A549 (cell line): ENCODE measurements around the gene AUTS2. TPM values are rescaled to one million over a fixed set of nuclear protein-coding genes. Genes with fewer than 3 reads are reported as not detected.

Experiments used
- ATAC-seq, 2 experiments: fragments of 200-7000 bp in 1 of 2; fragments of >200 bp in 1 of 2; cut with Nextera tagmentation in 1 of 2; cut with Tn5 transposase in 1 of 2; 3 replicates each; pipeline versions ENCODE4 v1.8.0 to v1.9.1; 2018 to 2020; ENCODE audit warnings: mild to moderate bottlenecking in 1 of 2, moderate library complexity in 1 of 2
- CTCF ChIA-PET: fragments of 300-600 bp; sonication (Branson Sonifier 250); formaldehyde crosslinking; extraction: SDS; loops from one replicate; lab custom pipeline; 2021; ENCODE audit warnings: antibody characterized with exemption, inconsistent platforms; lab: Yijun Ruan, JAX
- POLR2A ChIA-PET: fragments of 350-600 bp; formaldehyde crosslinking; extraction: SDS; loops from one replicate; lab custom pipeline; 2021; ENCODE audit warnings: antibody characterized with exemption, inconsistent platforms; lab: Yijun Ruan, JAX
- DNase-seq, 2 experiments: peaks; one replicate each; pipeline versions ENCODE4 v3.0.0 to v3.0.0-alpha.2; 2011 to 2016; ENCODE audit warnings: low read depth in 1 of 2, low spot score in 1 of 2
- FAIRE-seq: peaks from 2 replicates; lab custom pipeline; 2011; peaks lifted over from hg19 to GRCh38; lab: Jason Lieb, UNC
- H3K27ac ChIP-seq, 2 experiments: fragments of >200 bp; sonication (Bioruptor Twin); formaldehyde crosslinking; 3 replicates each; pipeline ENCODE4 v1.5.1; 2016 to 2017
- H3K4me1 ChIP-seq: fragments of >200 bp; sonication (Bioruptor Twin); formaldehyde crosslinking; 3 replicates; pipeline ENCODE4 v1.6.1; 2016
- H3K4me2 ChIP-seq: fragments of >200 bp; sonication (Bioruptor Twin); formaldehyde crosslinking; 3 replicates; pipeline ENCODE4 v1.6.1; 2016
- H3K4me3 ChIP-seq: fragments of >200 bp; sonication (Bioruptor Twin); formaldehyde crosslinking; 3 replicates; pipeline ENCODE4 v1.5.1; 2016
- H3K9me3 ChIP-seq: fragments of >200 bp; sonication (Bioruptor Twin); formaldehyde crosslinking; 3 replicates; pipeline ENCODE4 v1.6.1; 2016
- BHLHE40 ChIP-seq: IDR thresholded peaks from 2 replicates; pipeline ENCODE4 v1.6.1; 2012; ENCODE audit warnings: low read depth, low read length, inconsistent platforms
- CEBPB ChIP-seq, 2 experiments: fragments of >200 bp in 1 of 2; sonication (Bioruptor Twin) in 1 of 2; formaldehyde crosslinking in 1 of 2; IDR thresholded peaks; 2 replicates each; pipeline ENCODE4 v1.6.1; 2012 to 2016
- EHMT2 ChIP-seq: fragments of 200-600 bp; sonication (generic); IDR thresholded peaks from 2 replicates; pipeline ENCODE4 v1.6.1; 2016; ENCODE audit warnings: antibody characterized with exemption, low read depth, mild to moderate bottlenecking, moderate library complexity
- FOSB ChIP-seq: fragments of 250-450 bp; sonication (Bioruptor Pico); IDR thresholded peaks from 2 replicates; pipeline ENCODE4 v1.5.0; 2020; ENCODE audit warnings: mild to moderate bottlenecking, moderate library complexity
- FOXS1 ChIP-seq: fragments of 250-450 bp; sonication (Bioruptor Pico); IDR thresholded peaks from 2 replicates; pipeline ENCODE4 v1.5.0; 2020; ENCODE audit warnings: mild to moderate bottlenecking, moderate library complexity
- HEYL ChIP-seq: fragments of 250-450 bp; sonication (Bioruptor Pico); IDR thresholded peaks from 2 replicates; pipeline ENCODE4 v1.8.0; 2021; ENCODE audit warnings: mild to moderate bottlenecking, moderate library complexity
- HOXB5 ChIP-seq: fragments of 250-450 bp; sonication (Bioruptor Pico); IDR thresholded peaks from 2 replicates; pipeline ENCODE4 v1.5.0; 2020; ENCODE audit warnings: mild to moderate bottlenecking, moderate library complexity
- JUNB ChIP-seq: fragments of >200 bp; sonication (Bioruptor Twin); formaldehyde crosslinking; IDR thresholded peaks from 2 replicates; pipeline ENCODE4 v1.6.1; 2016
- KDM5A ChIP-seq: fragments of 200-600 bp; sonication (generic); IDR thresholded peaks from 2 replicates; pipeline ENCODE4 v1.6.1; 2016; ENCODE audit warnings: antibody characterized with exemption, mild to moderate bottlenecking
- MYC ChIP-seq: IDR thresholded peaks from 2 replicates; pipeline ENCODE4 v1.6.1; 2012; ENCODE audit warnings: mild to moderate bottlenecking, inconsistent platforms, low read length, improper control_type of control experiment, borderline replicate concordance
- NR3C1 ChIP-seq: fragments of >200 bp; sonication (Bioruptor Twin); formaldehyde crosslinking; IDR thresholded peaks from 3 replicates; pipeline ENCODE4 v1.6.1; 2017
- RAD21 ChIP-seq, 2 experiments: fragments of >200 bp in 1 of 2; sonication (Bioruptor Twin) in 1 of 2; formaldehyde crosslinking in 1 of 2; IDR thresholded peaks in 1 of 2; conservative IDR thresholded peaks in 1 of 2; 2 replicates in 1 of 2; 3 replicates in 1 of 2; pipeline ENCODE4 v1.6.1; 2012 to 2018; ENCODE audit warnings: inconsistent platforms in 1 of 2
- RARB ChIP-seq: fragments of 250-450 bp; sonication (Bioruptor Pico); IDR thresholded peaks from 2 replicates; pipeline ENCODE4 v1.8.0; 2021; ENCODE audit warnings: mild to moderate bottlenecking, moderate library complexity
- SREBF2 ChIP-seq: fragments of 450-650 bp; IDR thresholded peaks from 2 replicates; pipeline ENCODE4 v1.6.1; 2014; ENCODE audit warnings: mild to moderate bottlenecking, moderate library complexity
- WGBS: methylation state at CpG from one replicate; pipeline ENCODE4 v1.1.6; 2017; ENCODE audit errors: missing lambda C conversion rate; 5-methylcytosine and 5-hydroxymethylcytosine counted together
- polyA plus RNA-seq, 4 experiments: library from polyadenylated mRNA; depleted of rRNA in 3 of 4; stranded (reverse); fragments of >200 nt; fragmentation: RNase III in 1 of 4; extraction: RNeasy Plus Mini Kit Qiagen cat#74134 plus additional on column Dnase treatment in 1 of 4; gene quantifications; 2 replicates in 3 of 4; 3 replicates in 1 of 4; pipeline ENCODE4 v1.2.3, GENCODE V29; 2011 to 2017
- TF ChIP-seq, protein P1 (sequence below): fragments of 150-350 bp; IDR thresholded peaks from 2 replicates; pipeline ENCODE4 v1.6.1; 2014; ENCODE audit warnings: low read depth, mild to moderate bottlenecking, low read length
- TF ChIP-seq, protein P2 (sequence below): fragments of 250-450 bp; sonication (Bioruptor Pico); IDR thresholded peaks from 2 replicates; pipeline ENCODE4 v1.5.0; 2021; ENCODE audit warnings: mild to moderate bottlenecking, moderate library complexity, borderline replicate concordance
- TF ChIP-seq, protein P3 (sequence below): fragments of 200-600 bp; sonication (generic); IDR thresholded peaks from 2 replicates; pipeline ENCODE4 v1.6.1; 2016; ENCODE audit warnings: antibody characterized with exemption, mild to moderate bottlenecking, moderate library complexity
- TF ChIP-seq, protein P4 (sequence below): fragments of >200 bp; sonication (Bioruptor Twin); formaldehyde crosslinking; IDR thresholded peaks from 3 replicates; pipeline ENCODE4 v1.6.1; 2016
- TF ChIP-seq, protein P5 (sequence below): IDR thresholded peaks from 2 replicates; pipeline ENCODE4 v1.6.1; 2012; ENCODE audit warnings: low read depth, borderline replicate concordance

The AUTS2 gene
- polyA plus RNA-seq, 2 of the 4 experiments (the other 2 are of a cell fraction): 1.6 to 3.6 TPM

DNA sequence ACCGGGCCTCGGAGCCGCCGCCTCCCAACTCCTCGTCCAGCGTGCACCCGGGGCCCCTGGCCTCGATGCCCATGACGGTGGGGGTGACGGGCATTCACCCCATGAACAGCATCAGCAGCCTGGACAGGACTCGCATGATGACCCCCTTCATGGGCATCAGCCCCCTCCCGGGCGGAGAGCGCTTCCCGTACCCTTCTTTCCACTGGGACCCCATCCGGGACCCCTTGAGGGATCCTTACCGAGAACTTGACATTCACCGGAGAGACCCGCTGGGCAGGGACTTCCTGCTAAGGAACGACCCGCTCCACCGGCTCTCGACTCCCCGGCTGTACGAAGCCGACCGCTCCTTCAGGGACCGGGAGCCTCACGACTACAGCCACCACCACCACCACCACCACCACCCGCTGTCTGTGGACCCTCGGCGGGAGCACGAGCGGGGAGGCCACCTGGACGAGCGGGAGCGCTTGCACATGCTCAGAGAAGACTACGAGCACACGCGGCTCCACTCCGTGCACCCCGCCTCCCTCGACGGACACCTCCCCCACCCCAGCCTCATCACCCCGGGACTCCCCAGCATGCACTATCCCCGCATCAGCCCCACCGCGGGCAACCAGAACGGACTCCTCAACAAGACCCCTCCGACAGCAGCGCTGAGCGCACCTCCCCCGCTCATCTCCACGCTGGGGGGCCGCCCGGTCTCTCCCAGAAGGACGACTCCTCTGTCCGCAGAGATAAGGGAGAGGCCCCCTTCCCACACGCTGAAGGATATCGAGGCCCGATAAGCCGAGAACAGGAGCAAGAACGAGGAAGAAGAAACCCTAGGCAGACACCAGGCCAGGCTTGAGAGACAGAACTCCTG, 1192.2 kb downstream of the AUTS2 start:
- ChIA-PET POLR2A (no interaction called here), CTCF (no interaction called here)
- no peaks in the 10 kb centered on the region for H3K9me3 ChIP-seq
- WGBS: 87% methylated on average over 38 of the region's 63 CpGs
- no peaks in the 10 kb centered on the region for H3K4me1 ChIP-seq
- no peak for FAIRE-seq
- no peak for ATAC-seq
- no peak overlapping the region for H3K4me2 ChIP-seq
- TF ChIP-seq FOSB (CRISPR knock-in tag) (no peak), CEBPB (IDR thresholded peaks at IDR 0.05) (no peak), MYC (no peak), EHMT2 (no peak)
- TF ChIP-seq, protein P1, sequence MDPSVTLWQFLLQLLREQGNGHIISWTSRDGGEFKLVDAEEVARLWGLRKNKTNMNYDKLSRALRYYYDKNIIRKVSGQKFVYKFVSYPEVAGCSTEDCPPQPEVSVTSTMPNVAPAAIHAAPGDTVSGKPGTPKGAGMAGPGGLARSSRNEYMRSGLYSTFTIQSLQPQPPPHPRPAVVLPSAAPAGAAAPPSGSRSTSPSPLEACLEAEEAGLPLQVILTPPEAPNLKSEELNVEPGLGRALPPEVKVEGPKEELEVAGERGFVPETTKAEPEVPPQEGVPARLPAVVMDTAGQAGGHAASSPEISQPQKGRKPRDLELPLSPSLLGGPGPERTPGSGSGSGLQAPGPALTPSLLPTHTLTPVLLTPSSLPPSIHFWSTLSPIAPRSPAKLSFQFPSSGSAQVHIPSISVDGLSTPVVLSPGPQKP: no peak
- no peak overlapping the region for H3K4me3 ChIP-seq
- no peak overlapping the region for H3K27ac ChIP-seq
- no peak for DNase-seq

DNA sequence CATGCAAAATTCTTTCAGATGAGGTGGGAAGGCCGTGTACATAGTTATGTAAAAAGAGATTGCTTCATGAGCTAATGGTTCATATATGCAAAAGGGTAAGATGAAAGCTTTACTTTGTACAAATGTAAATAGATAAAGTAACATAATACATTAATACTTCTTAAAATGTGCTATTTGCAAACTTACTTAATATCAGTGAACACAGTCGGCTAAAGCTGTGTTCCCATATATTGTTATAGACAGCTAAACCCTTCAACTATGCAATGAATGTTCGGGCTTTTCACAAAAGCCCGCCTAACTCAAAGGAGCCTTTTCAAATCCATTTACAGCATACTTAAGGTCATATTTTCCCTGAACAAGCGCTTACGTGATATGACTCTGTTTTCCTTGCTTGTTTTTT, 1193.1 kb downstream of the AUTS2 start:
- Histone ChIP-seq H3K4me3 (no peak overlapping the region), H3K9me3 (no peaks in the 10 kb centered on the region), H3K27ac (no peak overlapping the region), H3K4me2 (no peak overlapping the region), H3K4me1 (no peaks in the 10 kb centered on the region)
- ChIA-PET POLR2A (no interaction called here), CTCF (no interaction called here)
- DNase-seq (no peak), FAIRE-seq (no peak), ATAC-seq (no peak)
- TF ChIP-seq JUNB: no peak
- TF ChIP-seq RARB (CRISPR knock-in tag): no peak
- no peak for TF ChIP-seq FOXS1
- TF ChIP-seq KDM5A: no peak
- TF ChIP-seq, protein P2, sequence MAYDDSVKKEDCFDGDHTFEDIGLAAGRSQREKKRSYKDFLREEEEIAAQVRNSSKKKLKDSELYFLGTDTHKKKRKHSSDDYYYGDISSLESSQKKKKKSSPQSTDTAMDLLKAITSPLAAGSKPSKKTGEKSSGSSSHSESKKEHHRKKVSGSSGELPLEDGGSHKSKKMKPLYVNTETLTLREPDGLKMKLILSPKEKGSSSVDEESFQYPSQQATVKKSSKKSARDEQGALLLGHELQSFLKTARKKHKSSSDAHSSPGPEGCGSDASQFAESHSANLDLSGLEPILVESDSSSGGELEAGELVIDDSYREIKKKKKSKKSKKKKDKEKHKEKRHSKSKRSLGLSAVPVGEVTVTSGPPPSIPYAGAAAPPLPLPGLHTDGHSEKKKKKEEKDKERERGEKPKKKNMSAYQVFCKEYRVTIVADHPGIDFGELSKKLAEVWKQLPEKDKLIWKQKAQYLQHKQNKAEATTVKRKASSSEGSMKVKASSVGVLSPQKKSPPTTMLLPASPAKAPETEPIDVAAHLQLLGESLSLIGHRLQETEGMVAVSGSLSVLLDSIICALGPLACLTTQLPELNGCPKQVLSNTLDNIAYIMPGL (CRISPR knock-in tag): no peak
- TF ChIP-seq, protein P3, sequence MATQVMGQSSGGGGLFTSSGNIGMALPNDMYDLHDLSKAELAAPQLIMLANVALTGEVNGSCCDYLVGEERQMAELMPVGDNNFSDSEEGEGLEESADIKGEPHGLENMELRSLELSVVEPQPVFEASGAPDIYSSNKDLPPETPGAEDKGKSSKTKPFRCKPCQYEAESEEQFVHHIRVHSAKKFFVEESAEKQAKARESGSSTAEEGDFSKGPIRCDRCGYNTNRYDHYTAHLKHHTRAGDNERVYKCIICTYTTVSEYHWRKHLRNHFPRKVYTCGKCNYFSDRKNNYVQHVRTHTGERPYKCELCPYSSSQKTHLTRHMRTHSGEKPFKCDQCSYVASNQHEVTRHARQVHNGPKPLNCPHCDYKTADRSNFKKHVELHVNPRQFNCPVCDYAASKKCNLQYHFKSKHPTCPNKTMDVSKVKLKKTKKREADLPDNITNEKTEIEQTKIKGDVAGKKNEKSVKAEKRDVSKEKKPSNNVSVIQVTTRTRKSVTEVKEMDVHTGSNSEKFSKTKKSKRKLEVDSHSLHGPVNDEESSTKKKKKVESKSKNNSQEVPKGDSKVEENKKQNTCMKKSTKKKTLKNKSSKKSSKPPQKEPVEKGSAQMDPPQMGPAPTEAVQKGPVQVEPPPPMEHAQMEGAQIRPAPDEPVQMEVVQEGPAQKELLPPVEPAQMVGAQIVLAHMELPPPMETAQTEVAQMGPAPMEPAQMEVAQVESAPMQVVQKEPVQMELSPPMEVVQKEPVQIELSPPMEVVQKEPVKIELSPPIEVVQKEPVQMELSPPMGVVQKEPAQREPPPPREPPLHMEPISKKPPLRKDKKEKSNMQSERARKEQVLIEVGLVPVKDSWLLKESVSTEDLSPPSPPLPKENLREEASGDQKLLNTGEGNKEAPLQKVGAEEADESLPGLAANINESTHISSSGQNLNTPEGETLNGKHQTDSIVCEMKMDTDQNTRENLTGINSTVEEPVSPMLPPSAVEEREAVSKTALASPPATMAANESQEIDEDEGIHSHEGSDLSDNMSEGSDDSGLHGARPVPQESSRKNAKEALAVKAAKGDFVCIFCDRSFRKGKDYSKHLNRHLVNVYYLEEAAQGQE: no peak
- TF ChIP-seq RAD21 (conservative IDR thresholded peaks at IDR 0.05 in 1 of 2, IDR thresholded peaks at IDR 0.05 in 1 of 2): no peak
- TF ChIP-seq, protein P4, sequence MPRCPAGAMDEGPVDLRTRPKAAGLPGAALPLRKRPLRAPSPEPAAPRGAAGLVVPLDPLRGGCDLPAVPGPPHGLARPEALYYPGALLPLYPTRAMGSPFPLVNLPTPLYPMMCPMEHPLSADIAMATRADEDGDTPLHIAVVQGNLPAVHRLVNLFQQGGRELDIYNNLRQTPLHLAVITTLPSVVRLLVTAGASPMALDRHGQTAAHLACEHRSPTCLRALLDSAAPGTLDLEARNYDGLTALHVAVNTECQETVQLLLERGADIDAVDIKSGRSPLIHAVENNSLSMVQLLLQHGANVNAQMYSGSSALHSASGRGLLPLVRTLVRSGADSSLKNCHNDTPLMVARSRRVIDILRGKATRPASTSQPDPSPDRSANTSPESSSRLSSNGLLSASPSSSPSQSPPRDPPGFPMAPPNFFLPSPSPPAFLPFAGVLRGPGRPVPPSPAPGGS: no peak
- TF ChIP-seq BHLHE40: no peak
- TF ChIP-seq, protein P5, sequence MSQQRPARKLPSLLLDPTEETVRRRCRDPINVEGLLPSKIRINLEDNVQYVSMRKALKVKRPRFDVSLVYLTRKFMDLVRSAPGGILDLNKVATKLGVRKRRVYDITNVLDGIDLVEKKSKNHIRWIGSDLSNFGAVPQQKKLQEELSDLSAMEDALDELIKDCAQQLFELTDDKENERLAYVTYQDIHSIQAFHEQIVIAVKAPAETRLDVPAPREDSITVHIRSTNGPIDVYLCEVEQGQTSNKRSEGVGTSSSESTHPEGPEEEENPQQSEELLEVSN: no peak
- TF ChIP-seq HOXB5 (CRISPR knock-in tag): no peak
- TF ChIP-seq NR3C1: no peak
- no peak for TF ChIP-seq HEYL (CRISPR knock-in tag)
- no peak for TF ChIP-seq SREBF2
- WGBS: 68% methylated on average over 6 of the region's 6 CpGs
